HG03457 (cell line): ENCODE results near the gene PVRIG.
"Not testable (repeated sequence)": the region's sequence is repeated elsewhere in the genome, so short reads cannot be mapped to it uniquely, and the experiment has no call there.

Experiments
- ATAC-seq: cut with Tn5 transposase; IDR thresholded peaks from one replicate; pipeline ENCODE4 v1.9.1; 2021; ENCODE audit warnings: moderate number of reproducible peaks; ENCODE audit not compliant: unreplicated experiment

PVRIG gene

DNA sequence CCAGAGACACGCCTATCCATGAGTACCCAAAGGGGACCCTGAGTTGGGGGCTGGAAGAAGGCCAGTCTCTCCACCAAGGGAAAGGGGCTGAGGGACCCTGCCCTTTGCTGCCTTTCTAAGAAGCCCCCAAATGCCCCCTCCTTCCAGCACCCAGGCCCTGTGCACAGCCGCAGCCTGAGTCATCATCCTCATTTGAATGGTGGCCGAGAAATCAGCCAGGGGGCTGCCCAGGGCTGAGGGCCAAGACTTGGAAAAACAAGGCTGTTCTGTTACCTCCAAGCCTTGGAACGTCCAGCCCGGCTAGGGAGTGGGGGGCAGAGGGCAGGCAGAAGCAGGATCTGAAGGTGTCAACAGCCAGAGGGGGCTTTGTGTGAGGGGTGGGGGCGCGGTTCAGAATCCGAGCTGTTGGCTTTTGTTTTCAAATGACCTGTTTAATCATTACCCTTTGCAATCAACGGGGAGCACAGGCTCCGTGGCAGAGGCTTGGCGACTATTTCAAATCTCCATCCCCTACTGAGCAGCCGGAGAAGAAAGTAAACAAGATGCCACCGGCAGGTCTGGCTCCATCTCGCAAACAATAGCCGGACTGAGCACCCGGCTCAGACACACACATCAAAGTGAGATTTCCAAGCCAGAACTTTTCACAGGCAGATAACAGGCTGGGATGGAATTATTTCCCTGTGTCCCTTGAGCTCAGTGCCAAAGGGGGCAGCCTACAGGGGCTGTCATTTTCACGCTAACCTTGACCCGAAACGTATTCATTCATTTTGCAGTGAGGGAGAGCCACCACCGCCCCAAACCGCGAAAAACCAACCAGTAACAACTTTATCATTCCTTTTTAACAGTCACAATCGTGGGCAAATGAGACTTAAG, 50.5 kb downstream of the PVRIG start:
- ATAC-seq, result not testable (repeated sequence)
